RCC 7860 (cell line): ENCODE results near the gene TFDP2.
"Not testable (repeated sequence)": the region's sequence is repeated elsewhere in the genome, so short reads cannot be mapped to it uniquely, and the experiment has no call there.

Experiments
- DNase-seq: peaks from one replicate; pipeline ENCODE4 v3.0.0-alpha.2; 2015; ENCODE audit warnings: low spot score
- FAIRE-seq: peaks from 2 replicates; lab custom pipeline; 2012; peaks lifted over from hg19 to GRCh38; lab: Jason Lieb, UNC

TFDP2 gene

GRCh38 chr3:142148792-142149672, at the start of gene TFDP2:
Gene TFDP2, minus strand, starts transcription at chr3:142149544. Its CDS starts 47,795 bp downstream, at chr3:142101749.
- no peak for FAIRE-seq
- peak; percentile 56 for DNase-seq

- FAIRE-seq (no peak), DNase-seq (no peak)
Observed at GRCh38 chr3:142188846-142189245, 39.5 kb upstream of the TFDP2 start.

DNA sequence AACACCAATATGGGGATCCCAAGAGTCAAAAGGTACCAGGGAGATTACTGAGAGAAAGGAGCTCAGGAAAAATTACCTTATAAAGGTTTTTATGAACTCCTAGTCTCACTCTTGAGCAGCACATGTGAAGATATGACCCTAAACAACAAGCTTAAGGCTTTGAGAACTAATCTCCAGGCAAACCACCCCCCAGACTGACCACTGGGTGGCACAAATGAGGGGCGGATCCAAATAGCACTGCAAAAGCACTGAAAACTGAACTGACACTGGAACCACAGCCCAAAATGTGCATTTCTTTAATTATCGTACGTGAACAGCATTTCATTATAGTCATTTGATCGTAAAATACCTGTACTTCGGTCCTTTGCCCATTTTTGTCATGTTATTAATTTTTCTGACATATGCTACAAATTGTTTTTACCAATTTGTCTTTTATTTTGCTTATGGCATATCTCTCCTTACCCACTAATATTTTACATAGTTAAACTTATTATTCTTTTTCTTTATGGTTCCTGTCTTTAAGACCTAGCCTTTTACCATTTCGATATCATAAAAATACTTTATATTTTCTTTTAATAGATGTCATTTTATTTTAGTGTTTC, 31.5 kb upstream of the TFDP2 start:
- FAIRE-seq = no peak
- no peak for DNase-seq

GRCh38 chr3:142175478-142175877, 26.1 kb upstream of the TFDP2 start:
- DNase-seq (no peak), FAIRE-seq (no peak)

GRCh38 chr3:142174559-142174958, 25.2 kb upstream of the TFDP2 start:
- DNase-seq (no peak), FAIRE-seq (no peak)

DNA sequence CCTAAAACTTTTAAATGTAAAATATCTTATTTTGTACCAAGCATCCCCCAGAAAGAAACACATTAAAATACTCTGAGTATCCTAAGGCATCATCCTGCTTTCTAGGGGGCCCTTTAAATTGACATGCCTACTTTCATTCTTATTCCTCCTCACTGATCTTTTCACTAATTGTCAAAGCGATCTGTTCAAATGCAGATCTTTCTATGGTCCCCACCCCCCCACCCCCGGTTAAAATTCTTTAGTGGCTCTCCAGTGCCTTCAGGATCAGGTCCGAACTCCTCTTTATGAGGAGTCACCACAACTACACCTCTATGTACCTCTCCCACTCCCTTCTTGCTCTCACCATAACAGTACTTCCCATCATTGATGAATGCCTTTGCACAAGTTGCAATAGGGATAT, 19.2 kb upstream of the TFDP2 start:
- FAIRE-seq (no peak), DNase-seq (no peak)

GRCh38 chr3:142165194-142165593, 15.8 kb upstream of the TFDP2 start:
- DNase-seq (peak; percentile 28), FAIRE-seq (peak; percentile 91)

DNA sequence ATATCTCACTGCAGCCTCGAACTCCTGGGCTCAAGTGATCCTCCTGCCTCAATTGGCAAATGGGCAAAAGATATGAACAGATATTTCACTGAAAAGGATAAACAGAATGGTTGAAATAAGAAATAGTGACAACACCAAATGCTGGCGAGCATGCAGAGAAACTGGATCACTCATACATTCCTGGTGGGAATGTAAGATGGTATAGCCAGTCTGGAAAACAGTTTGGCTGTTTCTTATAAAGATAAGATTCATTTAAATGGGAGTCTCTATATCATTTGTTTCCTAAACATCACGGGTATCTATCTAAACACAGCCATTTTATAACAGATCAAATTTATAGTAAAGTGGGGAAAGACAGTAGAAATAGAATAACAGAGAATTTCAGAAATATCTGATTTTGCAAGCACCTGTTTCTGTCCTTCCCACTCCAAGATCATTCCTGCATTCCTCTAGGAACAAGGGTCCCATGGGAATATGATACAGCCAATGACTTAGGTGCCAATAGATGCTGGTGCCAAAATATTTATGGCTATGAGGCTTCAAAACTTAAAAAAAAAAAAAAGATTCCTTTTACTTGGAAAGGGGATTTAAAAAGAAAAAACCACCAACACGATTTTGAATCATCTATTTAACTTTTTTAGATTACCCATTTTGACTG, 9.9 kb upstream of the TFDP2 start:
- no peak for DNase-seq
- FAIRE-seq = no peak

DNA sequence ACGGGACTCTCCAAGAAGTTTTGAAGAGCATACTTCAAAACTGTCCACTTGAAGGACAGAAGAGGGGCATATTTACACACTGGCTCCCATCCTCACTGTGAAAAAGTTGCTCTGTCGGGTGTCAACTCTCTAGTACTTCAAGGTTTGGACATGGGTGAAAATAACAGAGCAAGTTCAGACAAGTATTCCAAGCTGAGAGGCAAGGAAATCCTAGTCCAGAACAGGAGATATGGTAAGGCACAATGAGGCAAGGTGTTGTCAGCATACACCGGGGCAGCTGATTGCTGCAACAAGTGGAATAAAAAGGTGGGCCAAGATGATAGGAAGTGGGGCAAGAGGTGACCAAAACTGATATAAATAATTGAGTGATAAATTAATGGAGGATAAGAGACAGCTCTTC, 4.8 kb upstream of the TFDP2 start:
- FAIRE-seq = no peak
- no peak for DNase-seq

DNA sequence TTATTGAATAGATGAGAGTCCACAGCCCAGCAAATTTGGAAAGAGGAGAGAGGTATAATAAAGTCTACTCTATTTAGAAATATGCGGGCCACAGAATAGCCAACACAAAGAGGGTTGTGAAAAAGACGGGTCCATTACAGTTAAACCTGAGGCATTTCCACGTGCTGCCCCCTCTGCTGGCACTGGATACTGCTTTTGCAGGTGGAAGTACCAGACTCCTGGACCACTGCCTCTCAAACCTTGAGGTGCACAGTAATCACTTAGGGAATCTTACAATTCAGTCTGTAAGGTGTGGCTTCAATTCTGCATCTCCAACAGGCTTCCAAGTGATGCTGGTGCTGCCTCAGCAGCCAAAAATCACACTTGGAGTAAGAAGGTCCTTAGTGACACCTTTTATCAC, 3.0 kb upstream of the TFDP2 start:
- no peak for DNase-seq
- no peak for FAIRE-seq

DNA sequence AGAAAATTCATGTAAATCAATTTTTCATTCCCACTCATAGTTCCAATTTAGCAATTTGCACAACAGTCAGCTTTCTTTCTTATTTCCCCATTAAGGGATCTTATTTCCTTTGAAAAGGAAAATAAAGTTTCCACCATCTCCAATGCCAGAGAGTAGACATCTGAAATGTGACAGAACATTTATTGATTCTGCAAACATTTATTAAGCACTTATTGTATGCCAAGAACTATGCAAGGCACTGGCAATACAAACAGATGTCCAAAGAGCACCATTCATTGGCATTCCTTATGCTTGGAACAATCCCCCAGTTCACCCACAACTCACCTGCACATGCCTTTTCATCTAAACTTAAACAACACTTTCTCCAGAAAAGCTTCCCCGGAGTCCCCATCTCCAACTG, 2.5 kb upstream of the TFDP2 start:
- FAIRE-seq = no peak

DNA sequence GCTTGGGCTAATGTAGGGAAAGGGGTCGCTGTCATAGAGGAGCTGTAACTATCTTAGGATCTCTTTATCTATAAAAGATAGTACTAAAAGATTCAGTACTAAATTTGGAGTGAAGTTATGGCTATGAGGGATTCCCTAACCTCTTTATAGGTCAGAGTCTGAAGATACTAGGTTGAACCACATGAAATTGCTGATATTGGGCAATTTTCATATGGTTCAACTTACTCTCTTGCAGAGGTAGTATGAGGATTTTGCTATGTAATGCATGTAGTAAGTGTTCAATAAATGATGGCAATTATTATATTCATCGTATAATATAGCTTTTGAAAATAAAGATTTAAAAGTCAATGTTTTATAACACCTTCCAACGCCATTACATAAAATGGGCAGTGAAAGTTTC, 1.9 kb upstream of the TFDP2 start:
- DNase-seq (no peak), FAIRE-seq (no peak)

More for the DNA sequence above, 2.5 kb upstream of the TFDP2 start:
- DNase-seq = no peak

DNA sequence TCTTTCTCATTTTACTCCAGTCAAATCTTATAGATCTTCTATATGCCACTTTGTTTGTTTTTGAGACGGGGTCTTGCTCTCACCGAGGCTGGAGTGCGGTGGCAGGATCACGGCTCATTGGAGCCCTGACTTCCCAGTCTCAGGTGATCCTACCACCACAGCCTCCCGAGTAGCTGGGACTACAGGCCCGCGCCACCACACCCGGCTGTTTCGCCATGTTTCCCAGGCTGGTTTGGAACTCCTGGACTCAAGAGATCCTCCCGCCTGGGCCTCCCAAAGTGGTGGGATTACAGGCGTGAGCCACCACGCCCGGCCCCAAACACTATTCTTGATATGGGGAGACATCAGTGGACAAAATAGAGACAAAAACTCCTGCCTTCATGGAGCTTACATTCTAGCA, 927 bp upstream of the TFDP2 start:
- no peak for FAIRE-seq
- no peak for DNase-seq

DNA sequence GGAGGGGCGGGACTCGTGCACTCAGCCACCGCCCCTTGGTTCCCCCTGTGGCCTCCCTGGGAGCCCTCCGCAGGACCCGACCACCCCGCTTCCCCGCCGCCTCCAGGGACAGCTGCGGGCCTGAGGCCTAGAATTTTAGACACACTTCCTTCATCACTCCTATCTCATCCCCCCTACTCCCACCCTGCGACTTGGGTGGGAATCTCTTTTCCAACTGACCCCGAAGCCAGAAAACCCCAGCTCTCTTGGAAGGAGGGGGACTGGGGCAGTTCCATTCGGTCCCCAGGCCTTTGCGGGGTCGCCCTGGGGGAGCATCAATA, 289 bp upstream of the TFDP2 start:
- DNase-seq (no peak), FAIRE-seq (no peak)

DNA sequence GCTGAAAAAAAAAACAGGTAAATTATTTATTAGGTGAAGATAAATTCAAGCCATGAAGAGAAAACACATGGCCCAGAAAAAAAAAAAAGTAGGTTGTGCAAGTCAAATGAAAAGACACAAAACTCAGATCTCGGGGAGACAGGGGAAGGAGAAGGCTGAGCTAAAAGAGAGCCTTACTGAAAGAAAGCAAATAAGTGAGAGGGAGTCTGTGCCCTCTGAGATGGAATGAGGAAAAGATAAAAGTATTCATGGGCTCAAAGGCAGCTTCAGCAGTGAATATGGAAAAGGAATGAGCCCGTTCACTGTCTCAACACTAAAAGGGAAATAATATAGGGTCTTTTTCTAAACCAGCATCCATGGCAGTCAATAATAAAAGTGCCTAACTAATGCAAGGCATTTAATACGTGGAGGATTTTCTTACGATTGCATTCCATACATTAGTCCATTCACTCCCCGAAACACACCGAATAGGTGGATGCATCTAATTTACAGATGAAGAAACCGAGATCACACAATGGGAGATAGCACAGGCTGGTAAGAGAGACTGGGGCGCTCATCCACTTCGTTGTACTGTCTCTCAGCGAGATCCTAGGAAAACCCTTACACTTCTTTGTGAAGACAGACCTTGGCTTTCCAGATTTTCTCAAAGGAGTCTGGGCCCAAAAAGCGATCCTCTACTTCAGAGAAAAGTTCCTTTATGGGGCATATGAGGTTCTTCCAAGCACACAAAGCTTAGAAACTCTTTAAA, 1.1 kb downstream of the TFDP2 start:
- DNase-seq (no peak), FAIRE-seq (no peak)

DNA sequence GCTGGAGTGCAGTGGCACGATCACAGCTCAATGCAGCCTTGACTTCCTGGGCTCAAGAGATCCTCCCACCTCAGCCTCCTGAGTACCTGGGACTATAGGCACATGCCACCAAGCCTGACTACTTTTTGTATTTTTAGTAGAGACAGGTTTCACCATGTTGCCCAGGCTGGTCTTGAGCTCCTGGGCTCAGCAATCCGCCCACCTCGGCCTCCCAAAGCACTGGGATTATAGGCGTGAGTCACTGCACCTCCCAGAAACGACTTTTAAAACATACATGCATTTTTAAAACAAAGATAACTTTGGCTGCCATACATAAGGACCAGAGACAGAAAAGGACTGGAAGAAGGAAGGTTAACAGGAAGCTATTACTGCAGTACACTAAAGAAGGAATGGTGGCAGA, 4.8 kb downstream of the TFDP2 start:
- not testable (repeated sequence) for FAIRE-seq, DNase-seq

DNA sequence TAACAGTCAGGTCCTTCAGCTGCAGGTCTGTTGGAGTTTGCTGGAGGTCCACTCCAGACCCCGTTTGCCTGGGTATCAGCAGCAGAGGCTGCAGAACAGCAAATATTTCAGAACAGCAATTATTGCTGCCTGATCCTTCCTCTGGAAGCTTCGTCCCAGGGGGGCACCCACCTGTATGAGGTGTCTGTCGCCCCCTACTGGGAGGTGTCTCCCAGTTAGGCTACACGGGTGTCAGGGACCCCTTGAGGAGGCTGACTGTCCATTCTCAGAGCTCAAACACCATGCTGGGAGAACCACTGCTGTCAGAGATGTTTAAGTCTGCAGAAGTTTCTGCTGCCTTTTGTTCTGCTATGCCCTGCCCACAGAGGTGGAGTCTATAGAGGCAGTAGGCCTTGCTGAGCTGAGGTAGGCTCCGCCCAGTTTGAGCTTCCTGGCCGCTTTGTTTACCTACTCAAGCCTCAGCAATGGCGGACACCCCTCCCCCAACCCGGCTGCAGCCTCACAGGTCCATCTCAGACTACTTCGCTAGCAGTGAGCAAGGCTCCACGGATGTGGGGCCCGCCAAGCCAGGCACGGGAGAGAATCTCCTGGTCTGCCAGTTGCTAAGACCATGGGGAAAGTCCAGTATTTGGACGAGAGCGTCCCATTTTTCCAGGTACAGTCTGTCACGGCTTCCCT, 8.6 kb downstream of the TFDP2 start:
- not testable (repeated sequence) for DNase-seq

GRCh38 chr3:142137089-142137488, 12.3 kb downstream of the TFDP2 start:
- DNase-seq, FAIRE-seq: not testable (repeated sequence)

More for the DNA sequence above, 8.6 kb downstream of the TFDP2 start:
- FAIRE-seq = not testable (repeated sequence)

- FAIRE-seq = no peak
- DNase-seq = no peak
Observed at GRCh38 chr3:142134799-142135325, 14.5 kb downstream of the TFDP2 start.

GRCh38 chr3:142129516-142130171, 19.7 kb downstream of the TFDP2 start:
- FAIRE-seq (no peak), DNase-seq (no peak)
